Spleen (tissue), 7 donors: Measurements from ENCODE around the gene PPIL6.

ENCODE experiments used
- POLR2A ChIP-seq, 3 donors: fragments of 450-650 bp; IDR thresholded peaks; one replicate each; pipeline ENCODE4 v1.5.1; 2017; ENCODE audit warnings: antibody characterized with exemption in 3 of 3, mild to moderate bottlenecking in 1 of 3
- TF ChIP-seq, protein P1 (sequence below), 11 experiments: fragments of 200-600 bp in 7 of 11; fragments of 450-650 bp in 4 of 11; sonication (generic) in 4 of 11; IDR thresholded peaks in 8 of 11; conservative IDR thresholded peaks in 3 of 11; 1 replicate in 7 of 11; 2 replicates in 4 of 11; pipeline versions ENCODE4 v1.4.0 to v1.8.0; 2016 to 2021; ENCODE audit warnings: antibody characterized with exemption in 11 of 11, inconsistent platforms in 4 of 11, mild to moderate bottlenecking in 1 of 11
- donor health status: DM: no; HTN: no; CAD: no; lungs with moderate emphysema.
- donor health status: DM: no; HTN: no; CAD: no.
- donor health status: DM: no; HTN: no; CAD: no.

DNA sequence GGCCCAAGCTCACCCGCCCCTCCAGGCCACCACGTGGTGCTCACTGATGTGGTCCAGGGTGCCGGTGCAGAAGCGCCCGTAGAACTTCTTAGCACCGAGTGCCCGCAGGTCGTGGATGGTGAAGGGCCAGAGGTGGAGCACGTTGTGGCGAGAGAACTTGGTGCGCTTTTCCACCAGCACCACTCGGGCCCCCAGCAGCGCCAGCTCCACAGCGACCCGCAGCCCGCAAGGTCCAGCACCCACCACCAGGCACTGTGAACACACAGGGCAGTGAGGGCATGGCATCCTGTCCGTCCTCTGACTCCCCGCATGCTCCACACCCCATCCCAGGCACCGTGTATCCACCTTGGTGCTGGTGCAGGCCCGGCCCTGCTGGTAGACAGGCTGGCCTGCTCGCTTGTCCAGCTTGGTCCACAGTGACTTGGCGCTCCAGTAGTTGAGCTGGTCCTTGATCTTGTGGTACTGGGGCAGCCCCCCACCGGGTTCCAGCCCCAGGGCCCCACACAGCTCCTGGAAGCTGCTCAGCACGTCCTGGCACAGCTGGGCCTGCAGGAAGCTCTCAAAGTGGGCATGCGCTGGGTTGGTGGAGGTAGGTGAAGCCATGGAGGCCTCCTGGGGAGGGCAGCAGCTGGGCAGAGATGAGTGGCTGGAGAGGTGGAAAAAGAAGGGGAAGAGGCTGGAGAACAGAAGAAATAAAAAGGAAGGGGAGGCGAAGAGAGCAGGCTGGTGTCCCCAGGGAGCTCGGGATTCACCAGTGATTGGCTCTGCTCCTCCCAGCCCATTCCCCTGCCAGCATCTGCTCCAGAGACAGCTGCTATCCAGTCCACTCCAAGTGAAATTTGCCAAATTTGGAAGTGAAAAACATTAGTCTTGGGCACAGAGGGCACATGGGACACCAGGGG lies 13.4 kb upstream of the PPIL6 start:
- TF ChIP-seq, protein P1, sequence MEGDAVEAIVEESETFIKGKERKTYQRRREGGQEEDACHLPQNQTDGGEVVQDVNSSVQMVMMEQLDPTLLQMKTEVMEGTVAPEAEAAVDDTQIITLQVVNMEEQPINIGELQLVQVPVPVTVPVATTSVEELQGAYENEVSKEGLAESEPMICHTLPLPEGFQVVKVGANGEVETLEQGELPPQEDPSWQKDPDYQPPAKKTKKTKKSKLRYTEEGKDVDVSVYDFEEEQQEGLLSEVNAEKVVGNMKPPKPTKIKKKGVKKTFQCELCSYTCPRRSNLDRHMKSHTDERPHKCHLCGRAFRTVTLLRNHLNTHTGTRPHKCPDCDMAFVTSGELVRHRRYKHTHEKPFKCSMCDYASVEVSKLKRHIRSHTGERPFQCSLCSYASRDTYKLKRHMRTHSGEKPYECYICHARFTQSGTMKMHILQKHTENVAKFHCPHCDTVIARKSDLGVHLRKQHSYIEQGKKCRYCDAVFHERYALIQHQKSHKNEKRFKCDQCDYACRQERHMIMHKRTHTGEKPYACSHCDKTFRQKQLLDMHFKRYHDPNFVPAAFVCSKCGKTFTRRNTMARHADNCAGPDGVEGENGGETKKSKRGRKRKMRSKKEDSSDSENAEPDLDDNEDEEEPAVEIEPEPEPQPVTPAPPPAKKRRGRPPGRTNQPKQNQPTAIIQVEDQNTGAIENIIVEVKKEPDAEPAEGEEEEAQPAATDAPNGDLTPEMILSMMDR (IDR thresholded peaks at IDR 0.05 in 8 of 11, conservative IDR thresholded peaks at IDR 0.05 in 3 of 11) = no peak
- no peak for TF ChIP-seq POLR2A (IDR thresholded peaks at IDR 0.05)
